NCI-H1417 (cell line): Measurements from ENCODE around the gene LAMC3.
"Not testable (repeated sequence)": the region's sequence is repeated elsewhere in the genome, so short reads cannot be mapped to it uniquely, and the experiment has no call there.

Experiments used
- DNase-seq, 3 experiments: peaks; one replicate each; lab custom pipeline; 2025; lab: John Stamatoyannopoulos, UW

The LAMC3 gene

DNA sequence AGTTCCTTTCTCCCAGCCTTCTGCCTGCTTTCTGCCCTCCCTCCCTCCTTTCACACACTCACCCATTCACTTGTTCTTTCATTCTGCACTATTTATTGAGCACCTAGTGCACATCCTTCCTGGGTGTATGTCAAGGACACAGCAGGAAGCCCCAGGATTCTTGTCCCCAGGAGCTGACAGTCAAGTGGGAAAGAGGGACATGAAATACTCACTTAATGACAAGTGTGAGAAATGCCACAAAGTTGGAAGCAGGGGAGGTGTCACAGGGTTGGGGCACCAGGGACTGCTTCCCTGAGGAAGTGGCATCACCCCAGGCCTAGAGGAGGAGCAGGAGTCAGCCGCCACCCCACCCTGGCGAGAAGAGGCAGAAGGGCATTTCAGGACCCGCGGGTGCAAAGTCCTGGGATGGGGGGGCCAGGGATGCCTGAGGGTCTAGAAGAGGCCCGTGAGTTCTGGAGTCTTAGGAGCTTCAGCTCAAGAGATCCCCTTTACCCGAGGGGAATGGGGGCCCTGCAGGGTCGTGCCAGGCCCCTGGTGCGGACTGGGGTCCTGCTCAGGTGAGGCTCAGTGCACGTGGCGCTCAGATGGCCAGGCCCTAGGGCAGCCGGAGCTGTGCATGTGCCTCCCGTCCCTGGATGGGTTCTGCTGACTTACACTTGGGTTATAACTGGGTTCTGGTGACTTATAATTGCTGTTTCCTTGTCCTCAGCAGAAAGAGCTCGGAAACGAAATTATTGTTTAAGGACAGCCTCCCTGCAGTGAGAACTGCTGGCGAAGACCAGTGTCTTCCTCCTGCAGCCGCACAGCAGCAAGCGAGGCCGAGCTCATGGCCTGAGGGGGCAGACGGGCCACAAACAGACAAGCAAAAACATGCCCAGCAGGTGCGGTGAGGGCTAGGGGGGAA, 16.9 kb upstream of the LAMC3 start:
- DNase-seq, result peak in 2 of 3 experiments; percentile 54 to 80

DNA sequence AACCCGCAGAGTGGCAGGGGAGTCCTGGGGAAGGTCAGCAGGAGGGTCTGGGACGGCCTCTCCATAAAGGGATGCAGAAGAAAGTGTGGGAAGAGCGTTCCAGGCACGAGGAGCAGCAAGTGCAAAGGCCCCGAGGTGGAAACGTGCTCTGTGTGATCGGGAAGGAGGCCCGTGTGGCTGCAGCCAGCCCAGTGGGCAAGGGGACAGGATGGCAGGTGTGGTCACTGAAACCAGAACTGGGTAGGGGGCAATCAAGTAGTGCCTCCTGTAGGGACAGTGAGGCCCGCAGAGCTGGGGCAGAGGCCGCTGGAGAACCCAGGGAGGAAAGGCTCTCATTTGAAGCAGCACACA, 16.3 kb upstream of the LAMC3 start:
- no peak for DNase-seq

DNA sequence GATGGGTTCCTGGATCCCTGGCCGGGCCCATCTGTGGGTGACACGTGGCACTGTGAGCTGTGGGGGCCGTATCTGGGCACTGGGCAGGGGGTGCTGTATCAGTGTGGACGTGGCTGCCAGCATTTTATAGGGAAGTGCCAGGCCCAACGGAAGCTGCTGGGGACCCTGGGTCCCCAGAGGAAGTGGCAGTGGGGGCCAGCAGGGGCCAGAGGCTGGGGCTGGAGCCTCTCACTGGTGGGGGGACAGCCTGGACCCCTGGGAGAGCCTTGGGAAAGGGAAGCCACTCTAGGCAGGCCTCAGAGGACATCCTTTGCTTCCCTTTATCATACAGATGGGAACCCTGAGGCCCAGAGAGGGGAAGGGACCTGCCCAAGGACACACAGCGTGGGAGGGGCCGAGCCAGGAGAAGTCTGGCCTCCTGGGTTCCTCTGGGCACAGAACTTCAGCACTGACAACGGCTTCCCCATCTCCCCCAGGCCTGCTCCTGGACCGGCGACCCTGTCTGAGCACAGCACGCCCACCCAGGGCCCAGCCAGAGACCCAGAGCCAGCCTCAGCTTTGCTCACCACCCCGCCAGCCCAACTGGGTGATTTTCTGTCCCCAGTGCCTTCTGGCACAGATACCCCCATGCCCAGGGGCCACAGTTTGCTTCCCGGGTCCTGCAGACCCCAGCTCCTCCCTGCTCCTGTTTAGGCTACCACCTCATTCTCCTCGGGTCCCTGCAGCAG, 15.5 kb upstream of the LAMC3 start:
- no peak for DNase-seq

DNA sequence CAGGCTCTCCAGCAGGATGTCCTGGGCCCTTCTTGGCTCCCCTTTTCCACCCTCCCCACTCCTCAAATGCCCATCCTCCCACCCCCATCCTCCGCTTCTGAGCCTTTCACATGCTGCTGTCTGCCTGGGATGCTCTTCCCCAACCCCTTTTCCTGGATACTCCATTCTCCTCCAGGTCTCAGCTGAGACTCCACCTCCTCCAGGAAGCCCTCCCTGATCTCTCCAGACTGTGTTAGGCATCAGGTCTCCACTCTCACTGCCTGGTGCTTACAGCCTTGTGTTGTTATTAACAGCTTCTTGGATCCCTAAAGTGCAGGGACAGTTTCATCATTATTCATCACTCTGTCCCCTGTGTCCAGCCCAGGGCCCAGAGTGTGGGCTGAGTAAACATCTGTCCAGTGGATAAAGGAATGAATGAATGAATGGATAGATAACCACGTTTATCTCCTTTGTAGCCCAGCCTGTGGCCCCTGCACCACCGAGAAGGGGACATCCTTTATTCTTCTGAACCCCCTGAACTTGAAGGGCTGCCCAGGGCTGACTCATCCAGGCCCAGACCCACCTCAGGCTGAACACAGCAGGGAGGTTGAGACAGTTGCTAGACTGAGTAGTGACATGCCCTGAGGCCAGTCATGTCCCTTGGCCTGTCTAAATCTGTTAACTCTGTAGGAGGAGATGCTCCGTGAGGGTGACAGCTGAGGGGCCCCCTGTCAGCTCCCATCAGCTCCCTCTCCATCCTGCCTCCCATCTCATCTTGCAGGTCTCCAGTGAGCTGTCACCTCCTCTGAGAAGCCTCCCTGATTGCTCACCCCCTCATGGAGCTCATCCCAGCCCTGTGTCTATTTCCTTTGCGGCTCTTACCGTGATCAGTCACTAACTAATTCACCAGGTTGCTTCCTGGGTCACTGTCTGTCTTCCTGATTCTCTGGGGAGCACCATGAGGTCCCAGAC, 14.6 kb upstream of the LAMC3 start:
- no peak for DNase-seq

DNA sequence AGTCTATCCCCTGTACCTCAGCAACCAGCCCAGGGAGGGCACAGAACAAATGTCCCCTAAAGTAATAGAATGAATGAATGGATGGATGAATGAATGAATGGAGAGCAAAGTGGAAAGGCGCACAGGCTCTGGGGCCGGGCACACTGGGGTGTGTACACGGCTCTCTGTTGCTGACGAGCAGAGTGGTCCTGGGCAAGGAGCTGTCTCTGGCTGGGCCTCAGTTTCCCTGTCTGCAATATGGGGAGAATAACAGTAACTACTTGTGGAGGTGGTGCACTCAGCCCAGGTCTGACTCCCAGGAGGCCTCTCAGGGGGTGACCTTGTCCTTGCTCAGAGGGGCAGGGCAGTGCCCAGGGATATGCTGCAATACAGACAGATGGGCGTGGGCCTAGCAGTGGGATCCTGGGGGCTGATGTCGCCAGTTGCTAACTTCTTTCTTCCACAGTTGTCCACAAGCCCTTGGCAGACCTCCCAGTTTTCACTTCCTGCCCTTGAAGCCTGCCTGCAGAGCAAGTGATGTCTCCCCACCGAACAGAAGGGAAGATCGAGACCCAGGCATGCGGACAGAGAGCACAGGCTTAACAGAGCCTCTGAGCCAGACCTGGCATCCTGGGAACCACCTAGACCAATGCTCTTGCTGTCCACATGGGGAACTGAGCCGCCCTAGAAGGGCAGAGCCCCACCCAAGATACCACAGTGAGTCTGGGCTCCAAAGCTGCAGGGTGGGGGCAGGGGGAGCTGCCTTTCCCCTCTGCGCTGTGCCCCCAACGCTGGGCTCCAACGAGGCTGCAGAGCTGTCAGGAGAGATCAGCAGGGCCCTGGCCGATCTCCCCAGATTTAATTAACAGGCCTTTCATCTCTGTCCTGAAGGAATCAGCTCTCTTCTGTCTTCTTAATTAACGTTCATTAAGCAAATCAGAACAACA, 13.6 kb upstream of the LAMC3 start:
- peak in 2 of 3 experiments; percentile 14 to 35 for DNase-seq

DNA sequence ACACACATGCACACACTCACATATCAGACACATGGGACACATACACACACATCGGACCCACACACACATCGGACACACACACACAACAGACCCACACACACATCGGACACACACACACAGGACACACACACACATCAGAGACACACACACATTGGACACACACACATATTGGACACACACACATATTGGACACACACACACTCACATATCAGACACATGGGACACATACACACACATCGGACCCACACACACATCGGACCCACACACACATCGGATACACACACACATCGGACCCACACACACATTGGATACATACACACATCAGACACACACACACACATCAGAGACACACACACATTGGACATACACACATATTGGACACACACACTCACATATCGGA, 12.8 kb upstream of the LAMC3 start:
- DNase-seq, result no peak

DNA sequence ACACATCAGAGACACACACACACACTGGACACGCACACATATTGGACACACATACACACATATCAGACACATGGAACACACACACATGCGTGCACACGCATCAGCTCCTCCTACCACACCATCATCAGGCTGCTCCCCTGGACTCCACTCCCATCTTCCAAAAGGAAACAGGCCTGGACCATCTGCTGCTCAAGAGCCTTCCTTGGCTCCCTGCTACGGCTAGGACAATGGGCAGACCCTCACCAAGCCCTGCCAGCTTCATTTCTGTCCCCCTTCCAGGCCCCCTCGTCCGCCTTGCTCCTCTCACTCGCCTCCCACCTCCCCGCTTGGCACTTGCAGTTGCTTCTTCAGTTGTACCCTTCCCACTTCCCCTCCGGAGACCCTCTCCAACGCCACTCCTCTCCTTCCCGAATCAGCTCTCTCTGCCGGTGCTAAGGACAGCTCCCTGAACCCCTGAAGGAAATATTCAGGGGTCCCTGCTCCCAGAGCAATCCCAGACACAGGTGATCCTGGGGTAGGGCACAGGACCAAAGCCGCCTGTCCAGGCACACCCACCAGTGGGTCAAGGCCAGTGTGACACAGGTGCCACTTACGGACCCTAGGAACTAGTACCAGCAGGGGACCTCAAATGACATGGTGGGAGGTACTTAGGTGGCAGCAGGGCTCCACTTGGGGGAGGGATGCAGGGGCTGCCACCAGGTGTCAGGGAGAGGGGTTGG, 12.1 kb upstream of the LAMC3 start:
- peak in 1 of 3 experiments; percentile 26 for DNase-seq

DNA sequence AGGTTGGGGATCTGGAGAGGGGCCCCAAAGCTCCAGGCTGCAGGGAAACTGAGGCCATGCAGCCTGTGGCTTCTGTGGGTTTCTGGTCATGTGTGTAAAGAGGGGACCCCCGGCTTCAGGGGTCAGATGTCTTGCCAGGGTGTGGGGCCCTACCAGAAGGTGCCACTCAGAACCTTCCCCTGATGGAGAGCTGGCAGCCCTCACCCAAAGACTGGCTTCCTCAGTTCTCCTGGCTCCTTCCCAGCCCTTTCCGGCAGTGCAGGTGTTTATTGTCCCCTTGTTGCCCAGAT, 11.6 kb upstream of the LAMC3 start:
- DNase-seq, result no peak

DNA sequence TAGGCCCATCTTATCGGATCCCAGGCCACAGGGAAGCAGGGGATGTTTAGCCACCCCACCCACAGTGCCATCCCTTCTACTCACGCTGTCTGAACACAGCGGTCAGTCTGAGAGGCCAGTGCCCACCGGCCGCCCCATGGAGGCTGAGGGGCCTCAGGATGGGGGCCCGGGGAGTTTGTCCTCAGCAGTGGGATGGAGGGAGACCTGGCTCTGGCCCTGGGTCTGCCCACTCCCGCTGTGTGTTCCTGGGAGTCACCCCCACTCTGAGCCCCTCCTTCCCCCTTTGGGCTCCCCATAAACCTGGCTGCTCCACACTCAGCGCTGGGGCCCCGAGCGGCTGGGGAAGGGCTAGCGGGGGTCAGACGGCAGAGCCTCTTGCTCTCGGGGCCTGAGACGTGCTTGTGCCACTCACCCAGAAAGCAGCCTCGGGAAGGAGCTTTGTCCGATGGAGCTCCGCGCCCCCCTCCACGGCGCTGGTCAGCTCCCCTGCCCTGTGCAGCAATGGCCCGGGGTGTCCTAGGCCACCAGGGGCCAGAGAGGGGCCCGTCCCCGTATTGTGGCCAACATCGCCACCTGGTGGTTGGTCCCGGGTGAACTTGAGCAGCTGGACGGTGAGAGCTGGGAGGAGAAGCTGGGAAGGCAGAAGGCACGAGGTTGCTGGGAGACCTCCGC, 10.9 kb upstream of the LAMC3 start:
- DNase-seq, result peak; percentile 38 to 79 (median 45)

DNA sequence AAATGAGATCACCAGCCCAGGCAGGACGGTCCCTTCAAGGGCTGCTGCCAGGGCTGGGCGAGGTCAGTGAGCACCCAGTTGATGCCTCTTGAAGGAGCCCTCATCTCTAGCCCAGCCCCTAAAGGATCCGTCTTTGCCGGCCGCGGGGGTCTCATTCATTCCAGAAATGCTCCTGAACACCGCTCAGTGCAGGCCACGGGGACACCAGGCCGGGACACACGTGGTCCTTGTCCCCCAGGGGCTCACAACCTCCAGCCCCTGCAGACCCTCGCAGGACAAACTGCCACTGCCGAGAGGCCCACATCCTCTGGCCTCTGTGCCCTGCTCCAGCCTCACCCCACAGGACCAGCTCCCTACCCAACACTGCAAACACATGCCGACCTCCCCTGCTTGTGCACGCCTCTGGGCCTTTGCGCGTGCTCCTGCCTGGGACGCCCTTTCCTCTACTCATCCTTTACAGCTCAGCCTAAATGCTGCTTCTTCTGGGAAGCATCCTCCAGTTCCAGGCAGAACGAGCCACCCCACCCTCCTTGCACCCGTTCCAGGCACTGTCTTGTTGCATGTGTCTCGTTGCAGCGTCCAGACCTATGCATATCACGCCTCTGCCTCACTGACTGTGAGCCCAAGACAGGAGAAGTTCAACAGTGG, 10.3 kb upstream of the LAMC3 start:
- DNase-seq, result no peak

DNA sequence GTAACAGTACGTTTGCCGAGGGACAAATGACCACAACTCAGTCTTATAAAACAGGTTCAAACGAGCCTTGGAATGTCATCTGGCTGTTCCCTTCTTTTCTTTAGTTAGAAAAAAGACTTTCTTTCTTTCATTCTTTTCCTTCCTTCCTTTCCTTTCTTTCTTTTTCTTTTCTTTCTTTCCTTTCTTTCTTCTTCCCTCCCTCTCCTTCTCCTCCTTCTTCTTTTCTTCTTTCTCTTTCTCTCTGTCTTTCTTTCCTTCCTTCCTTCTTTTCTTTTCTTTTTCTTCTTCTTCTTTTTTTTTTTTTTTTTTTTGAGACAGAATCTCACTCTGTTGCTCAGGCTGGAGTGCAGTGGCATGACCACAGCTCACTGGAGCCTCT, 9.7 kb upstream of the LAMC3 start:
- no peak for DNase-seq

DNA sequence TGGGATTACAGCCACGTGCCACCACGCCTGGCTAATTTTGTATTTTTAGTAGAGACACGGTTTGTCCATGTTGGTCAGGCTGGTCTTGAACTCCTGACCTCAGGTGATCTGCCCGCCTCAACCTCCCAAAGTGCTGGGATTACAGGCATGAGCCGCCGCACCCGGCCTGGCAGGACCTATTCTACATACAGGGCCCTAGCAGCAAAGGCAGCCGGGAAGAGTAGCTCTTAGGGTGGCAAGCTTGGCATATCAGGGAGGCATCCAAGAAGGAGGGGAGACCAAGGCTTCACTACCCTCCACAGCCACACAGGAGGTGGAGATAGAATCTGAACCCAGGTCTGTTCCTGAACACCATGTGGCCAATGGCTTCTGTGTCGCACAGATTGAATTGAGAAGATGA, 8.4 kb upstream of the LAMC3 start:
- DNase-seq, result not testable (repeated sequence)

DNA sequence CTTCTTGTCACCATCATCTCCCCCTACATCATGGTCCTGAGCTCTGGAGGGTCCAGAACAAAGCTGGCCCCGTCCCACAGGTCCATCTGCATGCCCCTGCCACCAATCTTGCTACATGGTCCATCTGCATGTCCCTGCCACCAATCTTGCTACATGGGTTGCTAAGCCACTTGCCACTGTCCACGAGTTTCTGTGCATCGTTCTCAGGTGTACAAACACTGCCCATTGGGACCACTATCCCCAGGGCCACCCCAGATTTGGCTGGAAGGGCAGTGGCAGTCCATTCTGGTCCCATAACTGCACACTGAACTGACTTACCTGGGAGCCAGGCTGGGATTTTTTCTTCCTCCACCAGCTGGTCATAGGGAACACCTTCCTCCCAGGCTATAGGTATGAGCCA, 8.0 kb upstream of the LAMC3 start:
- no peak for DNase-seq

DNA sequence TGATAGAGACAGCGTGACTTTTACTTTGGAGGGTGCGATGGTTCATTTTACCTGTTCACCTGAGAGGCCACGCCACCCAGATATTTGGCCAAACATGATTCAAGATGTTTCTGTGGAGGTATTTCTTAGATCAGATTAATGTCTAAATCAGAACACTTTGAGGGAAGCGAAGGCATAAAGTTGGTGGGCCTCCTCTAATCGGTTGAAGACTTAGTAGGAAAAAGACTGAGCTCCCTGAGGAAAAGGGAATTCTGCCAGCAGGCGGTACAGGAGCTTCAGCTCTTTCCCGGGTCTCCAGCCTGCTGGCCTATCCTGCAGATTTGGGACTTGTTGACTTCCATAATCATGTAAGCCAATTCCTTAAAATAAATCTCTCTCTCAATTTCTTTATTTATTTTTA, 7.0 kb upstream of the LAMC3 start:
- DNase-seq, result no peak

DNA sequence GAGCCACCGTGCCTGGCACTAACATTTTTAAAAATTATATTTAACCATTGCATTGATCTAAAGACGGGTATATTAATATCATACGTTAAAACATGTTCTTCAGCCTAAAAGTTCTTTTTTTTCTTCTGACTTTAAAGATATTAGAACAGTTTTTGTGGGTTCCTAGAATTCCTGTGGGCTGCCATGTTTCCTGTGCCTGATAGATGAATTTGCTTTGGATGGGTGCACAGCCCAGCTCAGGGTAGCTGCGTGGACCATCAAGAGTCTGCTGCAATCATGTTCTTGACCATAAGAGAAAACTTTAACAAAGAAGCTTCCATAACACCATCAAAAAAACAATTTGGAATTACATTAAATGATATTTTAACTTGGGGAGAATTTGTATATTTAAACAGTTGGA, 2.4 kb upstream of the LAMC3 start:
- no peak for DNase-seq

DNA sequence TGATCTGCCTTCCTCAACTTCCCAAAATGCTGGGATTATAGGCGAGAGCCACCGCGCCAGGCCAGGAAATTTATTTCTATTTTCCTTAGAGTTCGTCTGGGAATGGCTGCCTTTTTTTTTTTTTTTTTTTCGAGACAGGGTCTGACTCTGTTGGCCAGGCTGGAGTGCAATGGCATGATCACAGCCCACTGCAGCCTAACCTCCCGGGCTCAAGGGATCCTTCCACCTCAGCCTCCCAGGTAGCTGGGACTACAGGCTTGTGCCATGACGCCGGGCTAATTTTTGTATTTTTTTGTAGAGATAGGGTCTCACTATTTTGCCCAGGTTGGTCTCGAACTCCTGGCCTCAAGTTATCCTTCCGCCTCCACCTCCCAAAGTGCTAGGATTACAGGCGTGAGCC, 888 bp upstream of the LAMC3 start:
- no peak for DNase-seq

DNA sequence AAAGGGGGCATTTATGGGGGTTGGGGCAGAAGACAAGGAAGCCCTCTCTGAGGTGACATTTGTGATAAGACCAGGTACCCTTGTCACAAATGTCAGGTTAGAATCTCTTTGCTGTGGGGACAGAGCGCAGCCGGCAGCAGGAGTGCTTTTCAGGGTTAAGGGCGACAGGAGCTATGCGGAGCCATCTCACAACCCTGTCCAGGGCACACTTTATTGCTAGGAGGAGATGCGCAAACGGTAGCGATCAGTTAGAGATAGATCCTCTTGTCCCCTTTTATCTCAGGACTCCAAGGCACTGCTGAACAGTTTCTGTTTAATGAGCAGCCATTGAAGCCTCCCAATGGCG, 438 bp upstream of the LAMC3 start:
- DNase-seq, result peak in 1 of 3 experiments; percentile 79

DNA sequence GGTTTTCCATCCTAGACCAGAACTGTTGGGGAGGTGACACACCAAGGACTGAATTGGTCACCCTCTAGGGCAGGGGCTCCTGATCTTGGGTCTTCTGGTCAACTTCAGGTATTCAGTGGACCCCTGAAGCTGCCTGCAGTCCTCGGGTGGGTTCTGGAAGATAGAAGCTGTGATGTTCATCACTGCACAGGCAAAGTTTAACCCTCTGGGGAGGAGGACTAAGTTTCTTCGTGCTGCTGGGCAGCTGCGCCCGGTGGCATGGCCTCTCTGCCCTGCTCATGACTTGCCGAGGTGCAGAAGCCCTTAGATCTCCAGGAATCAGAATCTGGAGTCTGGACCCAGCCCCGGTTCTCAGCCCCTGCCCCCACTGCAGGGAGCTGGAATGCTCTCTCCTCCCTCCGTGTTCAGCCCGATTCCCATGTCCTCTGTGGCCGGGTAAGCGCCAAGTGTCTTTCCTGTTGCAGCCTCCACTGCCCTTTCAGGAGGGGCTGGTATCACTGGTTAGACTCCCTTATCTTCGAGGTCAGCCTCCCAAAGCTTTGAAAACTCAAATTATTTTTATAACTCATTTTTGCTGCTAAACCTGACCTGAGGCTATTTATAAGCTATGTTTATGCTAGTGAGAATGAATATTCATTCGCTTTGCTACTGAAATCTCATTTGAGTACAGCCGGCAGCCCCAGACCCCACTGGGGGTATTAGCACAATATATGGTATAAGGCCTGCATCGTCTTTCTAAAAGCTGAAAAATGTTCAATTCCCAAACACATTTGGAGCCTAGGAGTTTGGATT, 1.7 kb downstream of the LAMC3 start:
- DNase-seq, result no peak
